ENCODE results near the gene TSHZ2. TPM values are rescaled to one million over a fixed set of nuclear protein-coding genes. Genes with fewer than 3 reads are reported as not detected.
A peak's percentile ranks its signal among the peaks of the same experiment; 100 is the strongest.

Gene TSHZ2
- total RNA-seq, 1 donor from 2014 or later = 0.27 TPM

- no peak for DNase-seq (ENCODE audit: low read depth)
These were observed 154.0 kb downstream of the TSHZ2 start for GRCh38 chr20:53126185-53126584.

- DNase-seq (ENCODE audit: low read depth) = no peak
These were observed 154.9 kb downstream of the TSHZ2 start for GRCh38 chr20:53127027-53127426.

- no peak for DNase-seq (ENCODE audit: low read depth)
These were observed 155.8 kb downstream of the TSHZ2 start for GRCh38 chr20:53128004-53128403.

GRCh38 chr20:53129563-53129962 lies 157.4 kb downstream of the TSHZ2 start:
- no peak for DNase-seq (ENCODE audit: low read depth)

- DNase-seq (ENCODE audit: low read depth) = no peak
These were observed 158.6 kb downstream of the TSHZ2 start for GRCh38 chr20:53130795-53131194.

GRCh38 chr20:53133125-53133524 lies 161.0 kb downstream of the TSHZ2 start:
- DNase-seq (ENCODE audit: low read depth) = no peak

- DNase-seq (ENCODE audit: low read depth) = no peak
These were observed 161.5 kb downstream of the TSHZ2 start for GRCh38 chr20:53133628-53134027.

- no peak for DNase-seq (ENCODE audit: low read depth)
These were observed 164.3 kb downstream of the TSHZ2 start for GRCh38 chr20:53136473-53136872.

GRCh38 chr20:53138454-53139262 lies 166.5 kb downstream of the TSHZ2 start:
- no peak for DNase-seq (ENCODE audit: low read depth)

- no peak for DNase-seq (ENCODE audit: low read depth)
These were observed 169.3 kb downstream of the TSHZ2 start for GRCh38 chr20:53141201-53142050.

GRCh38 chr20:53142225-53143127 lies 170.3 kb downstream of the TSHZ2 start:
- DNase-seq (ENCODE audit: low read depth) = no peak

- no peak for DNase-seq (ENCODE audit: low read depth)
These were observed 174.2 kb downstream of the TSHZ2 start for GRCh38 chr20:53146201-53146891.

GRCh38 chr20:53148771-53149147 lies 176.6 kb downstream of the TSHZ2 start:
- no peak for DNase-seq (ENCODE audit: low read depth)

- no peak for DNase-seq (ENCODE audit: low read depth)
These were observed 177.2 kb downstream of the TSHZ2 start for GRCh38 chr20:53149148-53149889.

- no peak for DNase-seq (ENCODE audit: low read depth)
These were observed 177.7 kb downstream of the TSHZ2 start for GRCh38 chr20:53149890-53150205.

- DNase-seq (ENCODE audit: low read depth) = no peak
These were observed 178.4 kb downstream of the TSHZ2 start for GRCh38 chr20:53150532-53150931.

- no peak for DNase-seq (ENCODE audit: low read depth)
These were observed 180.1 kb downstream of the TSHZ2 start for GRCh38 chr20:53152228-53152627.

GRCh38 chr20:53154540-53154939 lies 182.4 kb downstream of the TSHZ2 start:
- DNase-seq (ENCODE audit: low read depth) = no peak

GRCh38 chr20:53157443-53158408 lies 185.6 kb downstream of the TSHZ2 start:
- peak; percentile 24 for DNase-seq (ENCODE audit: low read depth)
